Measurements from ENCODE around the gene BCAS3.

BCAS3 gene

GRCh38 chr17:61134551-61135235, 457.0 kb downstream of the BCAS3 start (continued):
- TF ChIP-seq ZNF8 (CRISPR knock-in tag; IDR thresholded peaks at IDR 0.05), result no peak
- TF ChIP-seq SNAI2 (CRISPR knock-in tag; IDR thresholded peaks at IDR 0.05), result no peak
- TF ChIP-seq TSHZ2 (CRISPR knock-in tag; IDR thresholded peaks at IDR 0.05), result no peak

- no peak for ATAC-seq
Observed at GRCh38 chr17:61135782-61136181, 458.1 kb downstream of the BCAS3 start.

GRCh38 chr17:61136296-61136695, 458.6 kb downstream of the BCAS3 start:
- TF ChIP-seq TSHZ2 (CRISPR knock-in tag; IDR thresholded peaks at IDR 0.05), result no peak
- no peak for TF ChIP-seq BACH2 (CRISPR knock-in tag; IDR thresholded peaks at IDR 0.05; ENCODE audit: borderline replicate concordance)
- no peak for TF ChIP-seq CSDC2 (CRISPR knock-in tag; IDR thresholded peaks at IDR 0.05)
- no peak for TF ChIP-seq ZC3H10 (CRISPR knock-in tag; IDR thresholded peaks at IDR 0.05)
- TF ChIP-seq GLIS3 (CRISPR knock-in tag; IDR thresholded peaks at IDR 0.05), result no peak
- TF ChIP-seq ZNF8 (CRISPR knock-in tag; IDR thresholded peaks at IDR 0.05), result no peak
- TF ChIP-seq ARNTL (CRISPR knock-in tag; IDR thresholded peaks at IDR 0.05; ENCODE audit: borderline replicate concordance, low read depth), result no peak
- no peak for TF ChIP-seq ISL1 (CRISPR knock-in tag; IDR thresholded peaks at IDR 0.05)
- ATAC-seq, result no peak

More at GRCh38 chr17:61135782-61136181, 458.1 kb downstream of the BCAS3 start:
- no peak for TF ChIP-seq RARB (CRISPR knock-in tag; IDR thresholded peaks at IDR 0.05)
- TF ChIP-seq ZFP30 (CRISPR knock-in tag; IDR thresholded peaks at IDR 0.05), result no peak
- TF ChIP-seq POU6F1 (CRISPR knock-in tag; IDR thresholded peaks at IDR 0.05; ENCODE audit: borderline replicate concordance, low read depth), result no peak
- no peak for TF ChIP-seq TCF4 (CRISPR knock-in tag; IDR thresholded peaks at IDR 0.05; ENCODE audit: borderline replicate concordance)
- TF ChIP-seq SNAI2 (CRISPR knock-in tag; IDR thresholded peaks at IDR 0.05), result no peak
- no peak for TF ChIP-seq ZNF70 (CRISPR knock-in tag; IDR thresholded peaks at IDR 0.05)
- TF ChIP-seq PPARA (CRISPR knock-in tag; IDR thresholded peaks at IDR 0.05; ENCODE audit: borderline replicate concordance), result no peak
- no peak for TF ChIP-seq ISL1 (CRISPR knock-in tag; IDR thresholded peaks at IDR 0.05)
- no peak for TF ChIP-seq ESRRG (CRISPR knock-in tag; IDR thresholded peaks at IDR 0.05)
- TF ChIP-seq BACH2 (CRISPR knock-in tag; IDR thresholded peaks at IDR 0.05; ENCODE audit: borderline replicate concordance), result no peak
- TF ChIP-seq PATZ1 (CRISPR knock-in tag; IDR thresholded peaks at IDR 0.05; ENCODE audit: borderline replicate concordance), result no peak
- no peak for TF ChIP-seq GLIS3 (CRISPR knock-in tag; IDR thresholded peaks at IDR 0.05)
- TF ChIP-seq ZFP3 (CRISPR knock-in tag; IDR thresholded peaks at IDR 0.05), result no peak
- no peak for TF ChIP-seq CSRNP3 (CRISPR knock-in tag; IDR thresholded peaks at IDR 0.05)
- no peak for TF ChIP-seq CSDC2 (CRISPR knock-in tag; IDR thresholded peaks at IDR 0.05)
